H9 (cell line): ENCODE results near the gene CLASP2. TPM values are rescaled to one million over a fixed set of nuclear protein-coding genes. Genes with fewer than 3 reads are reported as not detected.

Experiments used
- DNase-seq: peaks from one replicate; pipeline ENCODE4 v3.0.0-alpha.2; 2017
- H2AFZ ChIP-seq: one replicate; pipeline ENCODE4 v1.6.1; 2013; ENCODE audit warnings: mild to moderate bottlenecking, low read length, control low read depth, moderate library complexity
- H2AK5ac ChIP-seq: 2 replicates; pipeline ENCODE4 v1.6.1; 2013; ENCODE audit warnings: low read length, control low read depth, mixed read lengths; ENCODE audit not compliant: insufficient read length
- H2BK120ac ChIP-seq: one replicate; pipeline ENCODE4 v1.6.1; 2013; ENCODE audit warnings: low read depth, mild to moderate bottlenecking, low read length, control low read depth, inconsistent platforms; ENCODE audit not compliant: poor library complexity, severe bottlenecking
- H2BK12ac ChIP-seq: 2 replicates; pipeline ENCODE4 v1.6.1; 2013; ENCODE audit warnings: low read length, control low read depth, mixed read lengths, low read depth; ENCODE audit not compliant: insufficient read length
- H2BK15ac ChIP-seq: 2 replicates; pipeline ENCODE4 v1.6.1; 2013; ENCODE audit warnings: low read depth, low read length, control low read depth
- H2BK20ac ChIP-seq: one replicate; pipeline ENCODE4 v1.6.1; 2013; ENCODE audit warnings: low read depth, mild to moderate bottlenecking, low read length, control low read depth, inconsistent platforms; ENCODE audit not compliant: poor library complexity, severe bottlenecking
- H2BK5ac ChIP-seq: 2 replicates; pipeline ENCODE4 v1.6.1; 2013; ENCODE audit warnings: low read length, control low read depth, mixed read lengths; ENCODE audit not compliant: insufficient read length
- H3K14ac ChIP-seq: 2 replicates; pipeline ENCODE4 v1.6.1; 2013; ENCODE audit warnings: low read length, control low read depth; ENCODE audit not compliant: insufficient read depth
- H3K18ac ChIP-seq: 2 replicates; pipeline ENCODE4 v1.6.1; 2013; ENCODE audit warnings: low read depth, mild to moderate bottlenecking, mixed read lengths, low read length, control low read depth; ENCODE audit not compliant: insufficient read length
- H3K23ac ChIP-seq: 2 replicates; pipeline ENCODE4 v1.6.1; 2013; ENCODE audit warnings: low read length, control low read depth, mixed read lengths, low read depth; ENCODE audit not compliant: insufficient read length
- H3K23me2 ChIP-seq: 2 replicates; pipeline ENCODE4 v1.6.1; 2013; ENCODE audit warnings: low read depth, mild to moderate bottlenecking, mixed read lengths, low read length, control low read depth; ENCODE audit not compliant: insufficient read length, poor library complexity, severe bottlenecking
- H3K27ac ChIP-seq: 2 replicates; pipeline ENCODE4 v1.5.1; 2013; ENCODE audit warnings: low read length, control low read depth, mixed read lengths, low read depth; ENCODE audit not compliant: insufficient read length
- H3K27me3 ChIP-seq: 2 replicates; pipeline ENCODE4 v1.6.1; 2013; ENCODE audit warnings: low read length, control low read depth, inconsistent platforms; ENCODE audit not compliant: insufficient read depth
- H3K4ac ChIP-seq: 2 replicates; pipeline ENCODE4 v1.6.1; 2013; ENCODE audit warnings: low read depth, mild to moderate bottlenecking, control low read depth, inconsistent platforms, low read length, moderate library complexity
- H3K4me1 ChIP-seq: 2 replicates; pipeline ENCODE4 v1.6.1; 2013; ENCODE audit warnings: low read length, control low read depth, inconsistent platforms; ENCODE audit not compliant: insufficient read depth
- H3K4me2 ChIP-seq: 2 replicates; pipeline ENCODE4 v1.6.1; 2013; ENCODE audit warnings: low read length, control low read depth, mixed read lengths; ENCODE audit not compliant: insufficient read length, insufficient read depth
- H3K56ac ChIP-seq: 2 replicates; pipeline ENCODE4 v1.6.1; 2013; ENCODE audit warnings: low read depth, mild to moderate bottlenecking, mixed read lengths, low read length, control low read depth; ENCODE audit not compliant: insufficient read length
- H3K79me1 ChIP-seq: 2 replicates; pipeline ENCODE4 v1.6.1; 2013; ENCODE audit warnings: low read depth, mild to moderate bottlenecking, moderate library complexity, low read length, control low read depth, inconsistent platforms; ENCODE audit not compliant: insufficient read depth, poor library complexity, severe bottlenecking
- H3K79me2 ChIP-seq: 2 replicates; pipeline ENCODE4 v1.6.1; 2013; ENCODE audit warnings: low read length, control low read depth, inconsistent platforms; ENCODE audit not compliant: insufficient read depth
- H3K9ac ChIP-seq: 2 replicates; pipeline ENCODE4 v1.6.1; 2013; ENCODE audit warnings: low read length, control low read depth, mixed read lengths; ENCODE audit not compliant: insufficient read length; ENCODE audit errors: extremely low read depth
- H3K9me3 ChIP-seq: one replicate; pipeline ENCODE4 v1.6.1; 2013; ENCODE audit warnings: low read depth, low read length, inconsistent platforms; ENCODE audit not compliant: control insufficient read depth
- H3T11ph ChIP-seq: one replicate; pipeline ENCODE4 v1.6.1; 2013; ENCODE audit warnings: mild to moderate bottlenecking, low read length, control low read depth, inconsistent platforms
- H4K20me1 ChIP-seq: one replicate; pipeline ENCODE4 v1.6.1; 2013; ENCODE audit not compliant: control insufficient read depth, insufficient read length, insufficient read depth
- H4K5ac ChIP-seq: 2 replicates; pipeline ENCODE4 v1.6.1; 2013; ENCODE audit warnings: low read depth, mild to moderate bottlenecking, mixed read lengths, low read length, control low read depth; ENCODE audit not compliant: insufficient read length
- H4K8ac ChIP-seq: replicated peaks from 2 replicates; pipeline ENCODE4 v1.6.1; 2013; ENCODE audit warnings: low read length, control low read depth, mixed read lengths, low read depth; ENCODE audit not compliant: insufficient read length
- H4K91ac ChIP-seq: 2 replicates; pipeline ENCODE4 v1.6.1; 2013; ENCODE audit warnings: low read depth, mild to moderate bottlenecking, moderate library complexity, mixed read lengths, low read length, control low read depth; ENCODE audit not compliant: insufficient read length
- H3K27ac Mint-ChIP-seq, 3 experiments: 2 replicates in 2 of 3; 3 replicates in 1 of 3; pipeline ENCODE4 v1.8.0; 2020 to 2021; ENCODE audit warnings: mixed read lengths in 3 of 3, mild to moderate bottlenecking in 1 of 3, moderate library complexity in 1 of 3
- H3K27me3 Mint-ChIP-seq: 2 replicates; pipeline ENCODE4 v1.8.0; 2021; ENCODE audit warnings: low read depth, mild to moderate bottlenecking, moderate library complexity, mixed read lengths
- H3K36me3 Mint-ChIP-seq, 3 experiments: 2 replicates in 2 of 3; 3 replicates in 1 of 3; pipeline ENCODE4 v1.8.0; 2020 to 2021; ENCODE audit warnings: low read depth in 3 of 3, mixed read lengths in 3 of 3; ENCODE audit not compliant: insufficient read depth in 1 of 3
- H3K4me1 Mint-ChIP-seq, 2 experiments: 2 replicates each; pipeline ENCODE4 v1.8.0; 2020; ENCODE audit warnings: mixed read lengths in 2 of 2
- H3K4me3 Mint-ChIP-seq, 2 experiments: 2 replicates in 1 of 2; 3 replicates in 1 of 2; pipeline ENCODE4 v1.8.0; 2020 to 2021; ENCODE audit warnings: mild to moderate bottlenecking in 2 of 2, mixed read lengths in 2 of 2, moderate library complexity in 1 of 2
- H3K9me3 Mint-ChIP-seq, 2 experiments: 2 replicates in 1 of 2; 3 replicates in 1 of 2; pipeline ENCODE4 v1.8.0; 2020; ENCODE audit warnings: mild to moderate bottlenecking in 2 of 2, mixed read lengths in 2 of 2, moderate library complexity in 1 of 2
- WGBS: extraction: QIAGEN DNeasy Blood & Tissue Kit; methylation state at CpG from one replicate; pipeline ENCODE4 v1.1.7; 2013; ENCODE audit warnings: missing lambda C conversion rate, low lambda C conversion rate, mixed read lengths; ENCODE audit not compliant: insufficient read length; ENCODE audit errors: extremely low coverage; 5-methylcytosine and 5-hydroxymethylcytosine counted together
- total RNA-seq: library from RNA; stranded (reverse); gene quantifications from 2 replicates; pipeline ENCODE4 v1.2.1, GENCODE V29; 2021
- TF ChIP-seq, protein P1 (sequence below): fragments of 200-600 bp; sonication (generic); conservative IDR thresholded peaks from 3 replicates; pipeline ENCODE4 v1.8.0; 2021; ENCODE audit warnings: antibody characterized with exemption, mild to moderate bottlenecking

Gene CLASP2
- total RNA-seq, 1 experiment from 2014 or later, result 60.5 TPM

DNA sequence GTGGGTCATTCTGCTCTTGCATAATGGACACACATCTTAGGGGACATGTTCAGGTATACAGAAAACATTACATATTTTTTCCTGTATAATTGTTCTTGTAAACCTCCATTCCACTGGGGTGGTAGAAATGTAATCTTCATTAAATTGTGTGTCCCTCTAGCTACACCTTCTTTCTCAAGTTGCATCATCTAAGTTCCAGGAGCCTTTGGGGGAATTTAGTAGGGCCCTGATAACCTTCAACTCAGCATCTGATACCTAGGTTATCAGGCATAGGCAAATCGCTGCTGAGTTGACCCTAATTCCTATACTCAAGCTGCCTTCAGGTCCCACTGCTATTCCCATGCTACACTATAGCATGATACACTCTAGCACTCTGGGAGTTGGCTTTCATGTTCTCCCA, 19.1 kb upstream of the CLASP2 start:
- no peak overlapping the region for H3K4ac ChIP-seq
- TF ChIP-seq, protein P1, sequence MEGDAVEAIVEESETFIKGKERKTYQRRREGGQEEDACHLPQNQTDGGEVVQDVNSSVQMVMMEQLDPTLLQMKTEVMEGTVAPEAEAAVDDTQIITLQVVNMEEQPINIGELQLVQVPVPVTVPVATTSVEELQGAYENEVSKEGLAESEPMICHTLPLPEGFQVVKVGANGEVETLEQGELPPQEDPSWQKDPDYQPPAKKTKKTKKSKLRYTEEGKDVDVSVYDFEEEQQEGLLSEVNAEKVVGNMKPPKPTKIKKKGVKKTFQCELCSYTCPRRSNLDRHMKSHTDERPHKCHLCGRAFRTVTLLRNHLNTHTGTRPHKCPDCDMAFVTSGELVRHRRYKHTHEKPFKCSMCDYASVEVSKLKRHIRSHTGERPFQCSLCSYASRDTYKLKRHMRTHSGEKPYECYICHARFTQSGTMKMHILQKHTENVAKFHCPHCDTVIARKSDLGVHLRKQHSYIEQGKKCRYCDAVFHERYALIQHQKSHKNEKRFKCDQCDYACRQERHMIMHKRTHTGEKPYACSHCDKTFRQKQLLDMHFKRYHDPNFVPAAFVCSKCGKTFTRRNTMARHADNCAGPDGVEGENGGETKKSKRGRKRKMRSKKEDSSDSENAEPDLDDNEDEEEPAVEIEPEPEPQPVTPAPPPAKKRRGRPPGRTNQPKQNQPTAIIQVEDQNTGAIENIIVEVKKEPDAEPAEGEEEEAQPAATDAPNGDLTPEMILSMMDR, result no peak
- no peak overlapping the region for H3K23ac ChIP-seq
- no peak overlapping the region for H2AK5ac ChIP-seq
- H2BK120ac ChIP-seq, result no peak overlapping the region
- H2BK15ac ChIP-seq, result no peak overlapping the region
- no peak overlapping the region for H4K5ac ChIP-seq
- no peak overlapping the region for H2AFZ ChIP-seq
- H2BK5ac ChIP-seq, result no peak overlapping the region
- no peak overlapping the region for H4K8ac ChIP-seq
- no peak overlapping the region for H3K4me3 Mint-ChIP-seq
- H3K9me3 Mint-ChIP-seq, result peaks cover 13 to 14% of the 10 kb centered on the region in 2 experiments
- H3T11ph ChIP-seq, result no peak overlapping the region
- no peaks in the 10 kb centered on the region for H3K27me3 ChIP-seq
- H3K79me2 ChIP-seq, result no peaks in the 10 kb centered on the region
- no peak overlapping the region for H3K18ac ChIP-seq
- no peak overlapping the region for H3K27ac ChIP-seq
- no peak overlapping the region for H3K27ac Mint-ChIP-seq
- H3K9me3 ChIP-seq, result no peaks in the 10 kb centered on the region
- H2BK12ac ChIP-seq, result no peak overlapping the region
- no peaks in the 10 kb centered on the region for H4K20me1 ChIP-seq
- no peaks in the 10 kb centered on the region for H3K79me1 ChIP-seq
- H3K23me2 ChIP-seq, result no peaks in the 10 kb centered on the region
- H3K4me1 ChIP-seq, result no peaks in the 10 kb centered on the region
- H4K91ac ChIP-seq, result no peak overlapping the region
- no peak overlapping the region for H3K4me2 ChIP-seq
- H3K14ac ChIP-seq, result no peak overlapping the region
- no peaks in the 10 kb centered on the region for H3K4me1 Mint-ChIP-seq
- no peak overlapping the region for H3K9ac ChIP-seq
- no CpG with 5 or more reads among the region's 1 CpG for WGBS
- peaks cover 1% of the 10 kb centered on the region; the same call in 1 of the 2 replicates for H3K27me3 Mint-ChIP-seq
- DNase-seq, result no peak
- H3K36me3 Mint-ChIP-seq, result peaks cover 3 to 12% (median 5%) of the 10 kb centered on the region in 3 experiments; a peak in 5 of 7 replicates
- H3K56ac ChIP-seq, result no peak overlapping the region
- no peak overlapping the region for H2BK20ac ChIP-seq
